Activated effector memory CD4-positive, alpha-beta T cell treated with anti-CD3 and anti-CD28 coated beads, Interleukin-2, amount 50 U/mL, for 16 hours (primary cell): ENCODE data around the gene TPSB2.
A peak's percentile ranks its signal among the peaks of the same experiment; 100 is the strongest.
"Not testable (repeated sequence)": the region's sequence is repeated elsewhere in the genome, so short reads cannot be mapped to it uniquely, and the experiment has no call there.

Experiments used
- DNase-seq: peaks from one replicate; pipeline ENCODE4 v3.0.0-alpha.2; 2020

Gene TPSB2

DNA sequence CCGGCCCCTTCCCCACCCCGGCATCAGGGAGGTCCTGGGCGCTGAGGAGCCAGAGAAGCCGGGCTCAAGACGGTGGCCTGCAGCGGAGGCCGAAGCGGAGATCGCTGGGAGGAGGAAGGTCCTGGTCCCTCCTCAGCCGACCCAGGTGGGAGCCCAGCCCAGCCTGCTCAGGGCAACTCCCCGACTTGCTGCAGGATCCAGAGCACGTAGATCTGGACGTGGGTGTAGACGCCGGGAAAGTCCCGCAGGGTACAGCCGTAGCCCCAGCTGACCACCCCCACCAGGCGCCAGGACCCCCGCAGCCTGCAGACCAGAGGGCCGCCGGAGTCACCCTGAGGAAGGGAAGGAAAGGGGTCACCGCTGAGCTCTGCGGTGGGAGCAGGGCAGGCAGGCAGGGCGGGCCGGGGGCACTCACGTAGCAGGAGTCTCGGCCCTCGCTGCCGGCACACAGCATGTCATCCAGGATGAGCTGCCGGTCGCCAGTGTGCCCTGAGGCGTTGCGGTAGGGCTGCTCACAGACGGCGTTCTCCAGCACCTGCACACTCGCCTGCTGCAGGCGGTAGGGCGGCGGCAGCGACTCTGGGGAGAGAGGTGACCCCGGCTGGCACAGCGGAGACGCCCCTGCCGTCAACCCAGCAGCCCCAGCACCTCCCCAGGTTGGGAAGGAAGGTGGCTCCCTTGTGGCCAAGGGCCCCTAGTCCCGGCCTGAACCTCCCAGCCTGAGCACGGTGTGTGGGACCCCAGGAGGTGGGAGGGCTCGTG is 31.3 kb upstream of the TPSB2 start:
- DNase-seq: no peak

DNA sequence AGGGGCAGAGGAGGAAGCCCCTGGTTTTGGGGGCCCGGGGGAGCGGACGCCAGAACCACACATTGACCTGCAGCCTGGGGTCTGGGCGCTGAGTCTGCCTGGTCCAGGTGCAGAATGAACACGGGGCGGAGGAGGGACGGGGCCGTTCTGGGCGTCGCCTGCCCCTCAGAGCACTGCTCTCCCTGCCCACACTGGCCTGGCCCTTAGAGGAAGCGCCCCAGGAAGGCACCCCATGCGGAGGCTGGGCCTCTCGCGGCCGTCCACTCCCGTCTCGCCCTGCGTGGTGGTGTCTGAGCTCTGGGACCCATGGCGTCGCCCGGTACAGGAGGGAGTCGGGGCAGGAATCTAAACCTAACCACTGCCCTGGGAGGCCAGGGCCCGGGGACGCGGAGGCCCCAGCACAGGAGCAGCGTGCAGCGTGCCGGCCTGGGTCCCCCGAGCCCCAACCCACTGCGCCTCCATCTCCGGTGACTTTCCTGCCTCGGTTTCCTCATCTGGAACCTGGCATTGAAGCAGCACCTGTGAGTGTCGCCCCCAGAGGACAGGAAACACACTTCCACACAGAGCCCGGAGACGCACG is 30.2 kb upstream of the TPSB2 start:
- DNase-seq: no peak

DNA sequence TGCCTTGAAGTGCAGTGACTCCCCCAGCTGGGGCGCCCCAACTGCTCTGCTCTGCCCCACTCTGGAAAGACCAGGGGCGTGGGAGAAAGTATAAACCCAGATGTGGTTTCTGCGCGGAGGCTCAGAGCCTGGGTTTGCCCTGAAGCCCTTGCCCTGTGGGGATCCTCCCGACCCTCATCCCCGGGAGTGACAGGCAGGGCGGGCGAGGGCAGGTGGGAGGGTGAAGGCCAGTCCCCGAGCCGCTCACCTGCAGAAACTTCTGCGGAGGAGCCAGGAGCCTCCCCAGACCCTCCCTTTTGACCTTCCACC is 29.7 kb upstream of the TPSB2 start:
- DNase-seq: no peak

DNA sequence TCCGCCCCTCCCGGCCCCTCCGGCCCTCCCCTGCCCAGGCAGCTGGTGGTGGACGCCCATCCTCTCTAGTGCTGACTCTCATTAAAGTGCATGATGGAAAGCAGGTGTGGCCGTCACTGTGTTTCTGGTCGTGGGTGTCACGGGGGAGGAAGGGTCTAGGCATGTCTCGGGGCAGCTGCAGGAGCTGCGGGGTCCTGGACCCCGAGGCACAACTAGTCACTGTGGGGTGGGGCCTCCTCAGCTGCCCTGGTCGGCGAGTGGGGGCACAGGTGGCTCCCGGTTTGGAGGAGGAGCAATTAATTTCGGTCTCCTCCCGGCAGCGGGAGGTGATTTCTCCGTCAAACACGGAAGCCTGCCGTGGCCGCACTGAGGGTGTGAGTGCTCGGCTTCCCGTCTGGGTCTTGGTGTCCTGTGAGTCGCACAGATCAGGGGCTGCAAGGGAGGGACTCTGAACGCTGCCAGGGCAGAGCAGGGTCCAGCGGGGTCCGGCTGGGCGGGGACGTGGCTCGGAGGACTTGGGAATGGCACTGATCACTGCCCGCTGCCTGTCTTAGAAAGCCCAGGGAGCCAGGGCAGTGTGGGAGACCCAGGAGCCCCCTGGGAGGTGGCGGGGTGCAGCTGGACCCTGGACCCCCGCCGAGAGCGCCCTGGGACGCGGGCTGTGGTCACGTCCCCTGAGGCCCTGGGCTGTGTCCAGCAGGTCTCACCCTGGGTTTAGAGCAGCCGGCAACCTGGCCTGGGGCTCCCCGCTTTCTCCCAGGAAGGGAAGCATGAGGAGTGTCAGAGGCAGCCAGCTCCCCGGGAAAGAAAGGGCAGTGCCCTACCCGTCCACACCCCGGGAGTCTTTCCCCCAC is 29.1 kb upstream of the TPSB2 start:
- DNase-seq: no peak

DNA sequence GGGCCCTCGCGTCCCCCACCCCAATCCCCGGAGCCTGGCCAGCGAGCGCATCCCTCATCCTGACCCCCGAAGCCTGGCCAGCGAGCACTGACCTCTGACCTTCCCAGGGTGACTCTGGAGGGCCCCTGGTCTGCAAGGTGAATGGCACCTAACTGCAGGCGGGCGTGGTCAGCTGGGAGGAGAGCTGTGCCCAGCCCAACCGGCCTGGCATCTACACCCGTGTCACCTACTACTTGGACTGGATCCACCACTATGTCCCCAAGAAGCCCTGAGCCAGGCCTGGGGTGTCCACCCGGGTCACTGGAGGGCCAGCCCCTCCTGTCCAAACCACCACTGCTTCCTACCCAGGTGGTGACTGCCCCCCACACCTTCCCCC is 28.2 kb upstream of the TPSB2 start:
- DNase-seq: no peak

DNA sequence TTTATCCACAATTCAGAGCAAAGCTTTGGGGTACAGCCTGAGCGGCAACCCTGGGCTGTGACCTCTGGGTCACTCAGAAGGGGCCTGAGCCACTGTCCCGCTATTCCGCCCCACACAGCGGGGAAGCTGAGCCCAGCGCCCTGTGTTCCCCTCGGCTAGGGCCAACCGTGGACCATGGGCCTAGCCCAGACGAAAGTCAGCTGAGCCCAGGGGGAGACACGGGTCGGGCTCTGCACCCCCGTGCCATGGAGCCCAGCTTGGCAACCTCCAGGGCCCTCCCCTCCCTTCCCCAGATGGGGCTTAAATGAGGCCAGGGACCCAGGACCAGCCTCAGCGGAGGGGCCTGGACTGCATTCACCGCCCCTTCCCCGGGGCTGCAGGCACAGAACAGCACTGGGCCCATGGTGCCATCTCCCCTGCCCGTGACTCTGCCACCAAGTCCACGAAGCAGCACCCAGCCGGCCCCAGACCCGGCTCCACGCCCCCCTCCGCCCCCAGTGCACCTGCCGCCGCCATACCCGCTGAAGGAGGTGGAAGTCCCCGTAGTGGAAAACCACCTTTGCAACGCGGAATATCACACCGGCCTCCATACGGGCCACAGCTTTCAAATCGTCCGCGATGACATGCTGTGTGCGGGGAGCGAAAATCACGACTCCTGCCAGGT is 27.7 kb upstream of the TPSB2 start:
- peak; percentile 39 for DNase-seq

DNA sequence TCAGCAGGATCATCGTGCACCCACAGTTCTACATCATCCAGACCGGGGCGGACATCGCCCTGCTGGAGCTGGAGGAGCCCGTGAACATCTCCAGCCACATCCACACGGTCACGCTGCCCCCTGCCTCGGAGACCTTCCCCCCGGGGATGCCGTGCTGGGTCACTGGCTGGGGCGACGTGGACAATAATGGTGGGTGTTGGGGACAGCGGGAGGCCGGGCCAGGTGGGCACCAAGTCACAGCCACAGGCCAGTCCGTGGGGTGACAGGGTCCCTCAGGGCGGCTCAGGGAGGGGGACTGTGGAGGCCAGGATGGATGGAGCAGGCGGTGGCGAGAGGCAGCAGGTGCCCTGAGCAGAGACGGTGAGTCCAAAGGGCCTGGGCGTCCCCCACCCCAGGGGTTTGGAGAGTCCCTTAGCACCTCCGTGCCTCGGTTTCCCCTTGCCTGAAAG is 26.9 kb upstream of the TPSB2 start:
- DNase-seq: peak; percentile 60

DNA sequence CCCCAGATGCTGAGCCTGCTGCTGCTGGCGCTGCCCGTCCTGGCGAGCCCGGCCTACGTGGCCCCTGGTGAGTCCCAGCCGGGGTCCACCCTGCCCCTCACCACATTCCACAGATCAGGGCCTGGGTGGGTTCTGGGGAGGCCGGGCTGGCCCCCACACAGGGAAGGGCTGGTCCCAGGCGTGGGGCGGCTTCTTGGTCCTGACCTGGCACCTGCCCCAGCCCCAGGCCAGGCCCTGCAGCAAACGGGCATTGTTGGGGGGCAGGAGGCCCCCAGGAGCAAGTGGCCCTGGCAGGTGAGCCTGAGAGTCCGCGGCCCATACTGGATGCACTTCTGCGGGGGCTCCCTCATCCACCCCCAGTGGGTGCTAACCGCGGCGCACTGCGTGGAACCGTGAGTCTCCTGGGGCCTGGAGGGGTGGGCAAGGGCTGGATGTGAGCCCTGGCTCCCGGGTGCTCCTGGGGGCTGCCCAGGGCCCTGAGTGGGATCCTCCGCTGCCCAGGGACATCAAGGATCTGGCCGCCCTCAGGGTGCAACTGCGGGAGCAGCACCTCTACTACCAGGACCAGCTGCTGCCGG is 26.4 kb upstream of the TPSB2 start:
- DNase-seq: peak; percentile 55

DNA sequence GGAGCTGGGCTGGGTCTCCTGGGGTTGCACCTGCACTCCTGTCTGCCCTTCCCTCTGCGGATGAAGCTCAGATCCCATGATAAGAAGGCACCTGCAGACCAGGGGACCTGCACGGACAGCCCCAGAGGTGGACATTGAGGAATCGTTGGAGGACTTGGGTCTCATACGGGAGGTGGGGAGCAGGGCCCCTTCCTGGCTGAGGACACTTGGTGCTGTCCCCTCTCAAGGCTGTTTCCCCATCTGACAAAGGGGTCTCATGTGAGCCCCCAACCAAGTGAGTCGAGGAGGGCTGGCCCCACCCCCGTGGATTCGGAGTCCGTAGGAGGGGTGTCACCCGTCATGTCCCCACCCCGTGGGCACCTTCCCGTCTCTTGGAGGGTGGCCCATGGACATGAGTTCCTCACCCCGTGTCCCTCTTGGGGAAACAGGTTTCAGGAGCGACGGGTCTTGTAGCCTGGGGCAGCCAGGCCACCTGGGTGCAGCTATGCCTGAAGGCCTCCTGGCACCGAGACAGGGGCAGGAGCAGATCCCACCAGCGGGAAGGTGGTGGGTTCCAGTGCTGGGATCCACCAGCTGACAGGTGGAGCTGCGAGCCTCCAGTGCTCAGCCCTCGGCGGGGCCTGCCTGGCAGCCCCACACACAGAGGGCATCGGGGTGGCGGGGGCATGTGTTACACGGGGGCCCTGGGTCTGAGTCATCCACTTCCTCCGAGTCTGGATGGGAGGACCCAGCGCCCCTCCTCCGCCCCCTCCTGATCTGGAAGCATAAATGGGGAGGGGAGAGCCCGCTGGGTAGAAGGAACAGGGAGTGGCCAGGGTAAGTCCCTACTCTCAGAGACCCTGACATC is 25.5 kb upstream of the TPSB2 start, which contains the start of gene TPSD1:
TPSD1 (plus strand) TSS at position 794 of the 847 bp plus-strand sequence. CDS start 212 bp downstream, outside the sequence.
- peak; percentile 59 for DNase-seq

DNA sequence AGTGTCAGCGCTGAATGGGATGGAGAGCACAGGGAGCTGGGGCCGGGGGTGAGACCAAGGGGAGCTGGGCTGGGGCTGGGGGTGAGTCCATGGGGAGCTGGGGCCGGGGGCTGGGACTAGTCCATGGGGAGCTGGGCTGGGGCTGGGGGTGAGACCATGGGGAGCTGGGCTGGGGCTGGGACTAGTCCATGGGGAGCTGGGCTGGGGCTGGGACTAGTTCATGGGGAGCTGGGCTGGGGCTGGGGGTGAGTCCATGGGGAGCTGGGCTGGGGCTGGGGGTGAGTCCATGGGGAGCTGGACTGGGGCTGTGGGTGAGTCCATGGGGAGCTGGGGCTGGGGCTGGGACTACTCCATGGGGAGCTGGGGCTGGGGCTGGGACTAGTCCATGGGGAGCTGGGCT is 24.8 kb upstream of the TPSB2 start:
- DNase-seq: peak; percentile 59

DNA sequence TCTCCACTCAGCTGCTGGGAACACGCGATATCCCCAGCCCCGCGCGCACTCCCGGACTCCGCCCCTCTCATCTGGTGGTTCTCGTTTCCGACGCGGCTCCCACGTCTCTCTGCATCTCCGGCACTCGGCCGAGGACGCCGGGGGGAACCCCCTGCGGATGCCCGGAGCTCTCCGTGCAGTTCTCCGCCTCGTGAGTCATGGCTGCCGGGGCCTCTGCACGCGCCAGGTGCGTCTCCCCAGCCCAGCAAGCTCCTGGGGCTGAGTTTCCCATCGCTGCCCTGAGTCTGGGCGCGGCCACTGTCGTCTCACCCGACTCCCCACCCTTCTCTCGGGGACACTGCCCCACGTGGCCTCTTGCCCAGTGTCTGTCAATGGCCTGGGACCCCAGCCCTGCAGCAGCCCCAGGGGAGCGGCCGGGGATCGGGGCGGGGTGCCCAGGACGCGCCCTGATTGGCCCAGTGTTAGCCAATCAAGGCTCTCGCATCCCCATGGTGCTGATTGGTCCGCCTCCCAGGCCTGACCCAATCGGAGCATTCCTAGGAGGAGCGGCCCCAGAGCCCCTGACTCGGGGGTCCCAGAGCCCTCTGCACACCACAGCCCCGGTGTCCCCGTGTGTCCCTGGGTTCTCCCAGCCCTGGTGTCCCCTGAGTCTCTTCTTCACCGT is 23.8 kb upstream of the TPSB2 start:
- DNase-seq: not testable (repeated sequence)

DNA sequence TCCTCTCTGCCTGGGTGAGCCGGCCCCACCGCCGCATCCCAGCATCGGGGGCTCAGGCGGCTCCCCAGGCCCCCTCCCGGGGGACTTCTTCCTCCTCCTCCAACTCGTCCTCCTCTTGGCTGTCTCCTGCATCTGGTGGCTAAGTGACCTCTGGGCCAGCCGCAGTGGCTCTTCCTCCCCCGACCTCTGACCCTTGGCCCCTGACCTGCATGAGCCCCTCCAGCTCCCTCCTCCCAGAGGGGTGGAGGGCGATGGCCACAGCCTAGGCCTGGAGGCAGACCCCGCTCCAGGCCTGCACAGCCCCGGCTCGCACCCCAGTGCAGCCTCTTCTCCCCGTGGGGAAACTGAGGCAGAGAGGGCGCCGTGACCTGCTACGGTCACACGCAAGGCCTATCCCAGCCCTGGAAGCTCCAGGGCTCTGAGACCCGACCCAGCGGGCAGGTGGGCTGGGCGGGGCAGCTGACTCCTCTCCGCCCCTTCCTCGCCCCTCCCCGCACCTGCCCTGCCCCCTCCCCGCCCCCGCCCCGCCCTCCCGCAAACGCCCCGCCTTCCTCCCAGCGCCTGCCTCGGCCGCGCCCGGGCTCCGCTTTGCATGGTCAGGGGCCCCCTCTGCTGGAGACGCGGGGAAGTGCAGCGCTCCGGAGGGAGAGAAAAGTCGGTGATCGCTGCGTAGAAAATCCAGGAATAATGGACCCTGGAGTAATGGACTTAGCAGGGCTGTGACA is 19.2 kb upstream of the TPSB2 start:
- not testable (repeated sequence) for DNase-seq

DNA sequence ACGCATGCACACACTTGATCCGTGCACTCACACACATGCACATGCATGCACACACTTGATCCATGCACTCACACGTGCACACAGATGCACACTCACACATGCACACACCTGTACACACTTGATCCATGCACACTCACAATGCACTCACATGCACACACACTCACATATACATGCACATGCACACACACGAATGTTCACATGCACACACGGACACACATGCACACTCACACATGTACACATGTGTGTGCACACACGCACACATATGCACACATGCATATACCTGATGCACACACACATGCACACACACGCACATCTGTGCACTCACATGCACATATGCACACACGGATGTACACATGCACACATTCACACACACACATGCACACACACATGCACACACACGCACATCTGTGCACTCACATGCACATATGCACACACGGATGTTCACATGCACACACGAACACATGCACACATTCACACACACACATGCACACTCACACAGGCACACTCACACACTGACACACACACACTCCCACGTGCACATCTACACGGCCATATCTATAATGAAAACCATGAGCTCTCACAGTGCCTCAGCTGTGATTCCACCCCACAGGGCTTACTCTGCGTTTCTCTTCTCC is 18.0 kb upstream of the TPSB2 start:
- peak; percentile 16 for DNase-seq

DNA sequence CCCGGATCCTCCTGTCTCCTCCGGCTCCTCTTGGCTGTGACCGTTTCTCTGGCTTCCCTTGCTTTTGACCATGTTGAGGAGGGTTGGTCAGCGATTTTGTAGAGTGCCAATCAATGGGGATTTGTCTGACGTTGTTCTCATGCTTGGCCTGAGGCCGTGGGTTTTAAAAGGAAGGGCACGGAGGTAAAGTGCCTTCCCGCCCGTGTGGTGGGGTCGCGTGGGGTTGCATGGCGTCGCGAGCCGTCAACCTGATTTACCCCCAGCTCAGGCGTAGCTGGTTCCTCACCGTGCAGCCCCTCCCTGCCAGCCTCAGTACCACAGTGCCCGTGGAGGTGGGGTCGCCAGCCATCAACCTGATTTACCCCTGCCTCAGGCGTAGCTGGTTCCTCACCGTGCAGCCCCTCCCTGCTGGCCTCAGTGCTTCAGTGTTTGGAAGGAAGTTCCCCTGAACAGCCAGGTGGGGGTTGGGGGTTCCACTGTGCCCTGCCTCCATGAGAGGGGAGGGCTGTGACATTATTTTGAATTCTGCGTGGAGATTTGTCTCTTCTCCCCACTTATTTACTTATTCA is 15.6 kb upstream of the TPSB2 start:
- peak; percentile 53 for DNase-seq

DNA sequence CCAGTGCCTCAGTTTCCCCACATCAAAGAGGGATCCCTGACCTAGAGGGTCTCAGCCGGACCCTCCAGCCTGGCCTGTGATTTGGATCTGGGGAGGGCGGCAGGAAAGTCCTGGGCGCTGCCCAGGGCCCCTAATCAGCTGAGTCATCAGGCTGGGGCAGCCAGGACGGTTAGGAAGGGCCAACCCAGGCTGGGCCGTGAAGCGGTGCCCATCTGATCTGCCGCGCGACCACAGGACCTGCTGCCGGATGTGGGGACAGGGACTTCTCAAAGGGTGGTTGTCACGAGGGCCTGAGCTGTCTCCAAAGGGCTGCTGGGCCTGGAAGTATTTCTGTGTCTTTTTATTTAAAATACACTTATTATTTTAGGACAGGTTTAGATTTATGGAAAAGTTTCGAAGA is 14.9 kb upstream of the TPSB2 start:
- peak; percentile 62 for DNase-seq

DNA sequence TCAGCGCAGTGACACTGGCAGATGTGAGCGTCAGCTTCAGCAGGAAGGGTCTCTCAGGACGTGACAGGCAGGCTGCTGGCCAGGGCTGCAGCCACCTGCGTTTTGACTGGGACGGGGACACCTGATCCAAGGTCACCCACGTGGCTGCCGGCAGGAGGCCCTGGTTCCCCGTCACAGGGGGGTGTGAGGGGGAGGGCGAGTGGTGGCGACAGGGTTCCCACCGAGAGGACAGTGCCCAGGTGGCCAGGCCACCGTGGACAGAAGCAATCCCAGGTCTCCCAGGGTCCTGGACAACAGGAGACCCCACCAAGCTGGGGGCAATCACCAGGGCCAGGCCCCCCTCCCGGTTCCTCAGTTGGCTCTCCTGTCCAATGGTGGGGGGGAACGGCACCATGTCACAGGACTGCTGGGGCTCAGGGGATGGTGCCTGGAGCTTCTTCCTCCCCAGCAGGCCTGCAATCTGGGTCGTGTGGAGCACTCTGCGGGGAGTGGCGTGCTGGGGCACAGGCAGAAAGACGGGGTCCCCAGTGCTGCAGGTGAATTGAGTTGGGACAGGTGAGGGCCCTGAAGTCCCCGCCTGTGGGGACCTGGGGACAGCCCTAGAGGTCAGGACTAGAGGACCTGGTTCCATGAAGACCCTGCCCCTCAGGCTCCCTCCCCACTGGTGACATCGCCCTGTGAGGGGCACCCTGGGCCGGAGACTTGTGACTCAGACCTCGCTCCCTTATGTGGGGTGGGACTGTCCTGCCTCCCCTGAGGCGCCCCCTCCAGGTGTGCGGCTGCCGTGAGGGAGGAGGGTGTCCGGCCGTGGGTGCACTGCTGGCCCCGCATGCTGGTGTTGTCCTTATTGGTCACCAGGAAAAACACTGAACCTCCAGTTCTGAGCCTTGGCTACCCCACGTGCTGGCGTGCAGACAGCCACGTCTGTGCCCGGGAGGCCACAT is 14.2 kb upstream of the TPSB2 start:
- peak; percentile 61 for DNase-seq

DNA sequence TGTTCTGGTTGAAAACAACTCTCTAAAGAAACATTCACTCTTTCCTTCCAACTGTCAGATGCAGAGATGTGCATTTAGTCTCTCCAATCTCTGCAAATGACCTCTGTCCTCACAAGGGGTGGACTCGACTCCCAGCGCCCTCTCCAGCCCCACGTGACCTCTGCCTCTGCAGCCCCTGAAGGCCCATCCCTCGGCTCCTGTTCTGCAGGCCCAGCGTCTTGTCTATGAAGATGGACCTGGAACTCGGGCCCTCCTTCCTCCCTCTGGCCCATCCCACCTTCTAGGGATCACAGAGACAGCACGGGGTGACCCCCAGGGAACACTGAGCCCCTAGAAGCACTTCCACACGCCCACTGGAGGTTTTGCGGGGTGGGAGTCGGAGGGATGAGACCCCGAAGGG is 13.4 kb upstream of the TPSB2 start:
- peak; percentile 30 for DNase-seq

DNA sequence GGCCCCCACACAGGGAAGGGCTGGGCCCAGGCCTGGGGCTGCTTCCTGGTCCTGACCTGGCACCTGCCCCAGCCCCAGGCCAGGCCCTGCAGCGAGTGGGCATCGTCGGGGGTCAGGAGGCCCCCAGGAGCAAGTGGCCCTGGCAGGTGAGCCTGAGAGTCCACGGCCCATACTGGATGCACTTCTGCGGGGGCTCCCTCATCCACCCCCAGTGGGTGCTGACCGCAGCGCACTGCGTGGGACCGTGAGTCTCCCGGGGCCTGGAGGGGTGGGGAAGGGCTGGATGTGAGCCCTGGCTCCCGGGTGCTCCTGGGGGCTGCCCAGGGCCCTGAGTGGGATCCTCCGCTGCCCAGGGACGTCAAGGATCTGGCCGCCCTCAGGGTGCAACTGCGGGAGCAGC is 11.1 kb upstream of the TPSB2 start:
- DNase-seq: not testable (repeated sequence)

DNA sequence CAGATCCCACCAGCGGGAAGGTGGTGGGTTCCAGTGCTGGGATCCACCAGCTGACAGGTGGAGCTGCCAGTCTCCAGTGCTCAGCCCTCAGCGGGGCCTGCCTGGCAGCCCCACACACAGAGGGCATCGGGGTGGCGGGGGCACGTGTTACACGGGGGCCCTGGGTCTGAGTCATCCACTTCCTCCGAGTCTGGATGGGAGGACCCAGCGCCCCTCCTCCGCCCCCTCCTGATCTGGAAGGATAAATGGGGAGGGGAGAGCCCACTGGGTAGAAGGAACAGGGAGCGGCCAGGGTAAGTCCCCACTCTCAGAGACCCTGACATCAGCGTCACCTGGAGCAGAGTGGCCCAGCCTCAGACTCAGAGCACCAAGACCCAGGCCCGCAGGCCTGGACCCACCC is 10.5 kb upstream of the TPSB2 start, which contains the start of gene TPSAB1:
TPSAB1 (plus strand) TSS at position 270 of the 400 bp plus-strand sequence. CDS start 234 bp downstream, outside the sequence.
- DNase-seq: not testable (repeated sequence)
